AG09319 (cell line): ENCODE data around the gene GRM5.

Experiments
- DNase-seq: peaks from one replicate; pipeline ENCODE4 v3.0.0-alpha.2; 2010; ENCODE audit warnings: low read depth; ENCODE audit errors: extremely low read depth
- TF ChIP-seq, protein P1 (sequence below): IDR thresholded peaks from 2 replicates; pipeline ENCODE4 v1.5.1; 2011; ENCODE audit warnings: low read depth, mild to moderate bottlenecking, inconsistent platforms, low read length, moderate library complexity

The GRM5 gene

DNA sequence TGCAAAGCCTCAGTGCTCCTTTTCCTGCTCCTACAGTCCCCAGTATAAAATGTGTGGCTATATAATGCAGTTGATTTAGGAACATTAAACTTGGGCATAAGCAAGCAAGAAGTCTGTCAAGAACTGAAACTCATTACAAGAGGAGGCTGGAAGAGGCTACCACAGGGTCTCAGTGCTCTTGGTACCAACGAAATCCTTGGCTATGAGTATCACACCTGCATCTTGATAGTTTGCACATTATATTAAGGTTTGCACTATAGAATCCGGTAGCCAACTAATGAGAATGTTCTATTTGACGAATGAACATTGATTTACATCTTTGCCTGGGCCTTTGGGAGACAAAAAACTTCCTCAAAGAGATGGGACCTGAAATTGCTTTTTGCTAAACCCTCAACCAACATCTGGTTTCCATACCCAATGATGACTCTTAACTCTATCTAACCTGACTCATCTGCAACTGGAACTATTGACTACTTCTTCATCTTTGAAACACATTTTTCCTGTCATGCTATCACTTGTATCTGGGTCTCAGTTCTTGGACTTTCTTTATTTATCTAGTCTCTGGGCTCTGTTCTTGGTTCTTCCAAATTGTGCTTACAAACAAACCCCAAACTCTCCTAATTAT lies 521.0 kb downstream of the GRM5 start:
- DNase-seq, result no peak
- TF ChIP-seq, protein P1, sequence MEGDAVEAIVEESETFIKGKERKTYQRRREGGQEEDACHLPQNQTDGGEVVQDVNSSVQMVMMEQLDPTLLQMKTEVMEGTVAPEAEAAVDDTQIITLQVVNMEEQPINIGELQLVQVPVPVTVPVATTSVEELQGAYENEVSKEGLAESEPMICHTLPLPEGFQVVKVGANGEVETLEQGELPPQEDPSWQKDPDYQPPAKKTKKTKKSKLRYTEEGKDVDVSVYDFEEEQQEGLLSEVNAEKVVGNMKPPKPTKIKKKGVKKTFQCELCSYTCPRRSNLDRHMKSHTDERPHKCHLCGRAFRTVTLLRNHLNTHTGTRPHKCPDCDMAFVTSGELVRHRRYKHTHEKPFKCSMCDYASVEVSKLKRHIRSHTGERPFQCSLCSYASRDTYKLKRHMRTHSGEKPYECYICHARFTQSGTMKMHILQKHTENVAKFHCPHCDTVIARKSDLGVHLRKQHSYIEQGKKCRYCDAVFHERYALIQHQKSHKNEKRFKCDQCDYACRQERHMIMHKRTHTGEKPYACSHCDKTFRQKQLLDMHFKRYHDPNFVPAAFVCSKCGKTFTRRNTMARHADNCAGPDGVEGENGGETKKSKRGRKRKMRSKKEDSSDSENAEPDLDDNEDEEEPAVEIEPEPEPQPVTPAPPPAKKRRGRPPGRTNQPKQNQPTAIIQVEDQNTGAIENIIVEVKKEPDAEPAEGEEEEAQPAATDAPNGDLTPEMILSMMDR, result no peak

DNA sequence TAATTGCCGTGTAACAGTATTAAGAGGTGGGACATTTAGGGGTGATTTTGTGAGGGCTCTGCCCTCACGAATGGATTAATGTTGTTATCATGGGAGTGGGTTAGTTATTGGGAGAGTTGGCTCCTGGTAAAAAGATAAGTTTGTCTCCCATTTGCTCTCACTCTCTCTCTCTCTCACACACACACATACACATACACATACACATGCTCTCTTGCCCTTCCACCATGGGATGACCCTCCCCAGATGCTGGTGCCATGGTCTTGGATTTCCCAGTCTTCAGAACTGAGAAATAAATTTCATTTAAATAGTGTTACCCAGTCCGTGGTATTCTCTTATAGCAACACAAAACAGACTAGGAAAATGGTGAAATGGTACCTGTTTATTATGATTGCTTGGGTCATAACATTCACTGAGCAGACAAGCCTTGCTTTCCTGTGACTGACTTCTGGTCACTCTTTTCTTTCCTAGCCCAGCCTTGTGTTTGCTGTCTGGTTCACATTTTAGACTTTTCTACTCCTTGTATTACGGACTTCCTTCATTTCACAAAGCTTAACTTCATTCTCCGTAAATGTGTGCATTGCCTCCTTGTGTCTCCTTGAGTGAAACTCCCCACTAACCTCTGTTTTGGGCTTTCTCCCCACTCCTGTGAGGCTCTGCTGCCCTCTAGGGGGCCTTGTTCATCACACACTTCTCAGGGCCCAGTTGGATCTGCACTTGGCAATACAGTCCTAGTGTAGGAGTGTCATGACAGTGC lies 521.7 kb downstream of the GRM5 start:
- TF ChIP-seq, protein P1, result peak; percentile 99
- DNase-seq, result peak; percentile 84

DNA sequence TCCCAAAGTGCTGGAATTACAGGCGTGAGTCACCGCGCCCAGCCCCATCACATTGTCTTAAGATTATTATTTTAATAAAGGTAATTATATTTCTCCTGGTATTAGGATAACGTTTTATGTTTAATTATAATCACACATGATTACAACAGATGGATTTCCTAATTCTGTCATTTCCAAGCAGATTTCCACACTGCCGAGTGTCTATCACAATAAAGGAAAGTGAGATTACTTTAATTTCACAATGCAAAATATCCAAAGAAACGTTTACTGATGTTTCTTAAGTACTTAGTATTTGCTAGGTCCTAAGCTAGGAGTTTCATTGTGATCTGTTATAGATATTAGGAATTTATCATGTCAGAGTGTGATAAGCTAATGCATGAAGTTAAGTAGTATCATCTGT lies 524.8 kb downstream of the GRM5 start:
- no peak for DNase-seq
- TF ChIP-seq, protein P1, result no peak

DNA sequence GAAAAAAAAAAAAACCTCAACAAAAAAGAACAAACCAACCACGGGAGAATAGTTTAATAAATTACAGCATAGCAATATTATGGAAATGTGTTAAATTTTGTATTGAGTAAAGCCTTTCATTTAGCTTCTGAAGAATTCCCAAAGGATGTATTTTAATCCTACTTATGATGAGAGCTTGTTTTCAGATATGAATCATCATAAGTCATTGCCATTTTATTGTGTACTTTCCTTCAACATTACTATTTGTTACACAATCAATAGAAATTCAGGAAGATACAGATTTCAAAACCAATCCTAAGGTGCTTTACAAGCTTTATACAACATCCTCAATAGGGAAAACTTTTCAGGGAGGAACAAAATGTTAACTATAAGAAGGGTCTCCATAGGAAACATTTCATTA lies 527.7 kb downstream of the GRM5 start:
- no peak for DNase-seq
- TF ChIP-seq, protein P1, result no peak

DNA sequence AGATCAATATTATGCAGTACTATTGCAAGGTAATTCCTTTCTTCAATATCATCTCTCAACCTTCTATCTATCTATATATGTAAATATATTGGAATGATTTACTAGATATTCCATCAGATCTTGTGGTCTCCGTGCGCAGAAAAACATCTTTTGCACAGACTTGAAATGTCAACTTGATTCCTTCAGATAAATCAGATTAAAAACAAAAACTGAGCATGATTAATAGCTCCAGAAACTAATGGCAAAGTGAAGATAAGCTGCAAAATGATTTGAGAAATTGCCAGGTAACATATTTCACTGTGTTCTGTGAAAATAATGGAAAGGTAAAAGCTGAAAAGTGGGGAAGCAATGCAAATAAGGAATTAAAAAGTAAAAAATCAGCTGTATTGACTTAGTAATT lies 528.2 kb downstream of the GRM5 start:
- no peak for DNase-seq
- TF ChIP-seq, protein P1, result no peak

DNA sequence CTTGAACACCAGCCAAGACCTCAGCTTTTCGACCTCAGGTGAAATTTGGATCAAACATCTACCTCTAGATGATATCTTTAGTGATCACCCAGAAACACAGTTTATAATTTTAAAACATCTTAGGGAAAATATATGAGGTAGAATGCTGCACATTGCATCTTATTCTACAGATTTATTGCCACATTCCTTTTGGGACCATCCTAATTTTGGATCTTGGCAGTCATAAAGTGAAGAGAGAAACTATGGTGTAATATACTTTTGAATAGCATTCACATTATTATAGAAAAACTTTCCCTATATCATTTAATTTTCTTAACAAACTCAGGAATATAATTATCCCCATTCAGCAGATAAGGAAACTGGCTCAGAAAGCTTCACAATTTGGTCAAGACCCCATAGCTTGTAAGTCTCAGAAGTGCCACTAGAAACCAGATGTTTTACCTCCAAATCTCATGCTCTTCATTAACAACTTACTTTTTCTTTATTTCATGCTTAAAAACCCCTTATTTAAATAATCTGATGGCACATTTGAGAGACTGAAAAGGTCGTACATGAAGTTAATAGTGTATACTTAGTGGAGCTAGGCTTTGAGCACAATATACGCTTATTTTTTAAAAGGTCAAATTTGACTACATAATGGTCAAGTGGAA lies 529.0 kb downstream of the GRM5 start:
- no peak for DNase-seq
- TF ChIP-seq, protein P1, result no peak

DNA sequence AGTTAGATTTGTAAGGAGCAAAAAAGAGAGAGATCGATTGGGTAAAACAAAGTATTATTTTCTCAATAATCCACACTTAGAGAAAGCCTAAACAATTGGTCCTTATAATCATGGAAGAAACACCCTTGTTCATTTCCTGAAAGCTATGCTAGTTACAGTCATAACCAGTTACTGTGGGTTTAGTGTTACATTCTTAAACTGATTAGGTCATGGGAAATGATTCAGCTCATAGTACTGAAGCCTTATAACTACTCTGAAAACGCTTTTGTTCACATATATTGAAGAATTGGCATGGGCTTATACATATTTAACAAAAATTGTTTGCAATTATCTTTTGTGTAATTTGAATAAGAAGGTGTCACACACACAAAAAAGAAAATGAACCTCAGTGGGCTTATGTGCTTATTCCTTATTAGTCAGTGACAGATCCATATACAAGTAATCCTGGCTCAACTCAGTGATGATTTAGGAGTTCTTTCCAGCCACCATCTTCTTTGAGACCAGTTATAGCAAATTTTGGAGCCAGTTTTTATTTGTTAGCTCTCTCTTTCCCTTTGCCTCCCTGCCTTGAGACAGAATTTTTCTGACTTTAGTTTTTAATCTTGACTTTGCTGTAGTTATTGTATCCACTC lies 529.8 kb downstream of the GRM5 start:
- peak; percentile 57 for DNase-seq
- TF ChIP-seq, protein P1, result no peak
